ENCODE data around the gene NMNAT2.
A peak's percentile ranks its signal among the peaks of the same experiment; 100 is the strongest.

Gene NMNAT2

GRCh38 chr1:183214021-183214970 is 203.9 kb downstream of the NMNAT2 start:
- no peak for DNase-seq (ENCODE audit: low spot score)

- DNase-seq (ENCODE audit: low spot score), result no peak
Observed at GRCh38 chr1:183212870-183213269, 205.3 kb downstream of the NMNAT2 start.

- no peak for DNase-seq (ENCODE audit: low spot score)
Observed at GRCh38 chr1:183210681-183211080, 207.5 kb downstream of the NMNAT2 start.

- DNase-seq (ENCODE audit: low spot score), result peak; percentile 61
Observed at GRCh38 chr1:183209533-183210158, 208.5 kb downstream of the NMNAT2 start.

GRCh38 chr1:183206538-183207122 is 211.6 kb downstream of the NMNAT2 start:
- no peak for DNase-seq (ENCODE audit: low spot score)

- DNase-seq (ENCODE audit: low spot score), result no peak
Observed at GRCh38 chr1:183205196-183205781, 212.9 kb downstream of the NMNAT2 start.

- no peak for DNase-seq (ENCODE audit: low spot score)
Observed at GRCh38 chr1:183203094-183203493, 215.1 kb downstream of the NMNAT2 start.

- DNase-seq (ENCODE audit: low spot score), result no peak
Observed at GRCh38 chr1:183200451-183200850, 217.7 kb downstream of the NMNAT2 start.

- no peak for DNase-seq (ENCODE audit: low spot score)
Observed at GRCh38 chr1:183199304-183199703, 218.9 kb downstream of the NMNAT2 start.

GRCh38 chr1:183198463-183198862 is 219.7 kb downstream of the NMNAT2 start:
- DNase-seq (ENCODE audit: low spot score), result no peak

All from SW480 (cell line).